Measurements from ENCODE around the gene VPS18. TPM values are rescaled to one million over a fixed set of nuclear protein-coding genes. Genes with fewer than 3 reads are reported as not detected.
A peak's percentile ranks its signal among the peaks of the same experiment; 100 is the strongest.

Gene VPS18
- total and polyA plus RNA-seq, 2 experiments from 2014 or later: 15.8 to 32.7 TPM

DNA sequence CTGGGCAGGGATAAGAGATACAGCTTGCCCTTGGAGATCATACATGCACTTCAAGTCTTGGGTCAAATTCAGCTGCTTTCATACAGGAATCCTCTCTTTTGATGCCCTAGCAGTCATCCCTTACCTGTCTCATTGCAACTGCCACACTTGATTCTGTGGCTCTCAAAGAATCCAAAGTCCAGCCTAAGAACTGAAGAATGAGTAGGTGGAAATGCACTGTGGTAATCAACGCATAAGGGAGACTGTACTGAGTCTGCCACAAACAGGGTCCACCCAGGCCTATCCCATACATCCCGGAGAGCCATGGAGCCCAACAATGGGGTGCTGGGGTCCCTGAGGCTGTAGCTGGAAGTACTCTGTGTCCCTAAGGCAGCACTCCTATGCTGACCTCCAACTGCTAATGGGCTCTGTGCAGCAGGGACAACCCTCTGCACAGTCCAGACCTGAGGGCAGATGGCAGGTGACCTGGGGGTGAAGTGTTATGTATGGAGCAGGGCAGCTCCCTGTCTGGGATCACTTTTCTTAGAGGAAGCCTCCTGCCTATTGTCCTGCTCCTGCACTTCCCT is 1.7 kb upstream of the VPS18 start:
- no peak for DNase-seq
- Histone ChIP-seq H3K9me3 (ENCODE audit: low read depth) (no peaks in the 10 kb centered on the region), H3K9me2 (ENCODE audit: insufficient read depth) (no peaks in the 10 kb centered on the region), H3K4me1 (ENCODE audit: insufficient read depth) (0 out of 2 replicates have a peak, but pooled peaks cover 8% of the 10 kb centered on the region), H3F3A (ENCODE audit: insufficient read depth) (no peaks in the 10 kb centered on the region), H3K79me2 (ENCODE audit: insufficient read depth) (peaks cover 32% of the 10 kb centered on the region), H3K27me3 (replicated peaks; ENCODE audit: insufficient read depth) (no peaks in the 10 kb centered on the region), H3K4me3 (no peak overlapping the region), H3K4me2 (ENCODE audit: unreplicated experiment) (no peak overlapping the region), H3K36me3 (ENCODE audit: low read depth) (0 out of 2 replicates have a peak, but pooled peaks cover 3% of the 10 kb centered on the region), H3K9ac (no peak overlapping the region), H2AFZ (no peak overlapping the region), H4K20me1 (ENCODE audit: insufficient read depth) (no peaks in the 10 kb centered on the region), H3K27ac (no peak overlapping the region)
- WGBS, 2 experiments (ENCODE audit: low coverage in 1 of 2, low lambda C conversion rate in 2 of 2, missing lambda C conversion rate in 2 of 2): 72 to 75% methylated on average over 2 of the region's 2 CpGs
- in situ Hi-C loops (cut with MboI): no loop called here
- TF ChIP-seq EZH2 (IDR thresholded peaks at IDR 0.05; ENCODE audit: insufficient read depth, poor library complexity, severe bottlenecking) (no peak), EZH2phosphoT487 (IDR thresholded peaks at IDR 0.05; ENCODE audit: insufficient read depth, low read depth) (no peak)

DNA sequence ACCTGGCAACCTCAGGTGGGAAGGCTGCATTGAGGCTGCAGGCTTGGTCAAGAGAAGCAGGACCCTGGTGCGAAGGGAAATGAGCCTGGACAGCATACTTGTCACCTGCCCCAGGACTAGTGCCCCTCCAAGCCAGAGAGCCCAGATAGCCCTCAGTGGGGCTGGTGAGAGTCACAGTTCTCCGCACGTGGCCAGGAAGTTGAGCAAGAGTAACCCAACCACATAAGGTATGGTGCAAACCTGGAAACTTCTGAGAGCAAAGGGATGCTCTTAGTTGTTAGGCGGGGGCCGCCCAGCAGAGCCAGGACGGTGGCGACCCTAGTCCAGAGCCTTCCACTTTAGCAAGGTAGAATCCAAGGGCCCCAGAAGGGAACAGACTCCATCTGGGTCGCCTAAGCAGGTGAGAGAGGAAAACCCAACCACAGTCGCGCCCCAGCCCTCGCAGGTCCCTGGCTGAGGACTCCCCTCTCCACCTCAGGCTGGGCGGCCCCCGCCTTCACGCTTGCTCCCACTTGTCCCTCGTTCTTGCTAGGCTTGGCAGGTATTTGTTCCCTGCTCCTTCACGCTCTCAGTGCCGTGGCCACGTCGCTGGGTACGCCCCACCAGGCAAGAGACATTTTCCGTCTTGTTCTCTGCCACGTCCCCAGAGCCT is 1.1 kb upstream of the VPS18 start:
- Histone ChIP-seq H3K79me2 (ENCODE audit: insufficient read depth) (peaks cover 37% of the 10 kb centered on the region), H4K20me1 (ENCODE audit: insufficient read depth) (no peaks in the 10 kb centered on the region), H2AFZ (peak overlapping the region; percentile 99), H3K27ac (no peak overlapping the region), H3K9ac (no peak overlapping the region), H3K4me3 (no peak overlapping the region), H3K36me3 (ENCODE audit: low read depth) (0 out of 2 replicates have a peak, but pooled peaks cover 3% of the 10 kb centered on the region), H3K9me2 (ENCODE audit: insufficient read depth) (no peaks in the 10 kb centered on the region), H3F3A (ENCODE audit: insufficient read depth) (no peaks in the 10 kb centered on the region), H3K9me3 (ENCODE audit: low read depth) (no peaks in the 10 kb centered on the region), H3K4me1 (ENCODE audit: insufficient read depth) (0 out of 2 replicates have a peak, but pooled peaks cover 8% of the 10 kb centered on the region), H3K27me3 (replicated peaks; ENCODE audit: insufficient read depth) (no peaks in the 10 kb centered on the region), H3K4me2 (ENCODE audit: unreplicated experiment) (no peak overlapping the region)
- DNase-seq: no peak
- 72 to 76% methylated on average over 22 of the region's 22 CpGs for WGBS, 2 experiments (ENCODE audit: low coverage in 1 of 2, low lambda C conversion rate in 2 of 2, missing lambda C conversion rate in 2 of 2)
- TF ChIP-seq EZH2phosphoT487 (IDR thresholded peaks at IDR 0.05; ENCODE audit: insufficient read depth, low read depth): no peak
- TF ChIP-seq EZH2 (IDR thresholded peaks at IDR 0.05; ENCODE audit: insufficient read depth, poor library complexity, severe bottlenecking): no peak
- in situ Hi-C loops (cut with MboI): no loop called here

DNA sequence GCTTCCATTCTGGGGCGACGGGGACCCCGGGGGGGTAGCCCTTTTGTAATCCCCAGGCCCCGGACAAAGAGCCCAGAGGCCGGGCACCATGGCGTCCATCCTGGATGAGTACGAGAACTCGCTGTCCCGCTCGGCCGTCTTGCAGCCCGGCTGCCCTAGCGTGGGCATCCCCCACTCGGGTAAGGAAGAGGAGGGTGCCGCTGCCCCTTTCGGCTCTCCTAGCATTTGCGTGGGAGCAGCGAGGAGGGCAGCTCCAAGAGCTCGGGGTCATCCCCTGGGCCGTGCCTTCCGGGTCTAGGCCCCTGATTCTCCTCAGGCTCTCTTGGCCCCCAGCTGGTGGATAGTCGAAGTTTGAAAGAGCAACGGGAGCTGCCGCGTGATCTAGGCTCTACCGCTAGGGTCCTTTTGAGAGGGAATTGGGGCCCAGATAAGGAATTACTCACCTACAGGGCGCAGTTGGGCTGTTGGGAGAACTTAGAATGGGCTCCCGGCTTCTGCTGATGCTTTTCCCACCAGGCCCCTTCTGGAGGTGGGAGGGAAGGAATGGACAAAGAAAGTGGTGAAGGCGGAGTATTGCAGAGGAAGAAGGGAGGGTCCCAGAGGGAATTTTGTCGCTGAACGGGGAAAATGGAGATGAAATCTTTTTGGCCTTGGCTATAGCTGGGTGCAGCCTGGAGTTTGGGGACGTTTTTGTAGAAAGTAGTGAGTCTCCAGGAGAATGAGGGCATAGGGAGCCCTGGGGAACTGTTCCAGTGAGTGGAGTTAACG is 615 bp downstream of the VPS18 start:
- peak overlapping the region; percentile 83 for H3K4me3 ChIP-seq
- H3K9me2 ChIP-seq (ENCODE audit: insufficient read depth): no peaks in the 10 kb centered on the region
- no peaks in the 10 kb centered on the region for H4K20me1 ChIP-seq (ENCODE audit: insufficient read depth)
- H2AFZ ChIP-seq: peak overlapping the region; percentile 85
- H3K4me1 ChIP-seq (ENCODE audit: insufficient read depth): 0 out of 2 replicates have a peak, but pooled peaks cover 8% of the 10 kb centered on the region
- H3K27me3 ChIP-seq (replicated peaks; ENCODE audit: insufficient read depth): no peaks in the 10 kb centered on the region
- peak; percentile 94 for DNase-seq
- no peaks in the 10 kb centered on the region for H3F3A ChIP-seq (ENCODE audit: insufficient read depth)
- H3K9me3 ChIP-seq (ENCODE audit: low read depth): no peaks in the 10 kb centered on the region
- peak overlapping the region; percentile 90 for H3K4me2 ChIP-seq (ENCODE audit: unreplicated experiment)
- peak overlapping the region; percentile 99 for H3K9ac ChIP-seq
- H3K36me3 ChIP-seq (ENCODE audit: low read depth): 0 out of 2 replicates have a peak, but pooled peaks cover 9% of the 10 kb centered on the region
- in situ Hi-C loops (cut with MboI): no loop called here
- TF ChIP-seq EZH2 (IDR thresholded peaks at IDR 0.05; ENCODE audit: insufficient read depth, poor library complexity, severe bottlenecking) (no peak), EZH2phosphoT487 (IDR thresholded peaks at IDR 0.05; ENCODE audit: insufficient read depth, low read depth) (no peak)
- WGBS, 2 experiments (ENCODE audit: low coverage in 1 of 2, low lambda C conversion rate in 2 of 2, missing lambda C conversion rate in 2 of 2): 1 to 2% methylated on average over 31 to 33 of the region's 33 CpGs
- peak overlapping the region; percentile 94 for H3K27ac ChIP-seq
- H3K79me2 ChIP-seq (ENCODE audit: insufficient read depth): peaks cover 45% of the 10 kb centered on the region

DNA sequence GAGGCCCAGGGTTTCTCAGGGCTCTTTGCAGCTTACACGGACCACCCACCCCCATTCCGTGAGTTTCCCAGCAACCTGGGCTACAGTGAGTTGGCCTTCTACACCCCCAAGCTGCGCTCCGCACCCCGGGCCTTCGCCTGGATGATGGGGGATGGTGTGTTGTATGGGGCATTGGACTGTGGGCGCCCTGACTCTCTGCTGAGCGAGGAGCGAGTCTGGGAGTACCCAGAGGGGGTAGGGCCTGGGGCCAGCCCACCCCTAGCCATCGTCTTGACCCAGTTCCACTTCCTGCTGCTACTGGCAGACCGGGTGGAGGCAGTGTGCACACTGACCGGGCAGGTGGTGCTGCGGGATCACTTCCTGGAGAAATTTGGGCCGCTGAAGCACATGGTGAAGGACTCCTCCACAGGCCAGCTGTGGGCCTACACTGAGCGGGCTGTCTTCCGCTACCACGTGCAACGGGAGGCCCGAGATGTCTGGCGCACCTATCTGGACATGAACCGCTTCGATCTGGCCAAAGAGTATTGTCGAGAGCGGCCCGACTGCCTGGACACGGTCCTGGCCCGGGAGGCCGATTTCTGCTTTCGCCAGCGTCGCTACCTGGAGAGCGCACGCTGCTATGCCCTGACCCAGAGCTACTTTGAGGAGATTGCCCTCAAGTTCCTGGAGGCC is 5.4 kb downstream of the VPS18 start:
- H3K4me1 ChIP-seq (ENCODE audit: insufficient read depth): 0 out of 2 replicates have a peak, but pooled peaks cover 8% of the 10 kb centered on the region
- TF ChIP-seq EZH2 (IDR thresholded peaks at IDR 0.05; ENCODE audit: insufficient read depth, poor library complexity, severe bottlenecking): no peak
- no peak for TF ChIP-seq EZH2phosphoT487 (IDR thresholded peaks at IDR 0.05; ENCODE audit: insufficient read depth, low read depth)
- in situ Hi-C loops (cut with MboI): loop anchor here (10.0 kb wide), 1 partner anchor 125 kb away; no protein-coding TSS in a partner anchor
- DNase-seq: no peak
- no peak overlapping the region for H3K4me2 ChIP-seq (ENCODE audit: unreplicated experiment)
- H3F3A ChIP-seq (ENCODE audit: insufficient read depth): peaks cover 12% of the 10 kb centered on the region; the same call in 1 of the 2 replicates
- 90 to 91% methylated on average over 33 of the region's 33 CpGs for WGBS, 2 experiments (ENCODE audit: low coverage in 1 of 2, low lambda C conversion rate in 2 of 2, missing lambda C conversion rate in 2 of 2)
- peaks cover 9% of the 10 kb centered on the region; the same call in 1 of the 2 replicates for H3K36me3 ChIP-seq (ENCODE audit: low read depth)
- H3K9me2 ChIP-seq (ENCODE audit: insufficient read depth): no peaks in the 10 kb centered on the region
- H3K27me3 ChIP-seq (replicated peaks; ENCODE audit: insufficient read depth): no peaks in the 10 kb centered on the region
- H3K9ac ChIP-seq: no peak overlapping the region
- H3K27ac ChIP-seq: no peak overlapping the region
- no peaks in the 10 kb centered on the region for H4K20me1 ChIP-seq (ENCODE audit: insufficient read depth)
- H3K9me3 ChIP-seq (ENCODE audit: low read depth): no peaks in the 10 kb centered on the region
- H2AFZ ChIP-seq: no peak overlapping the region
- peaks cover 62% of the 10 kb centered on the region for H3K79me2 ChIP-seq (ENCODE audit: insufficient read depth)
- no peak overlapping the region for H3K4me3 ChIP-seq

Measured in GM23248 (cell line).